Erythroblast (primary cell): ENCODE results near the gene KCNK10.

Source experiments
- GATA1 ChIP-seq: IDR thresholded peaks from 2 replicates; pipeline ENCODE4 v1.6.1; 2011; ENCODE audit warnings: low read depth, mild to moderate bottlenecking, control low read depth, low read length, moderate library complexity
- POLR2A ChIP-seq: IDR thresholded peaks from 2 replicates; pipeline ENCODE4 v1.6.1; 2011; ENCODE audit warnings: mild to moderate bottlenecking, low read length

DNA sequence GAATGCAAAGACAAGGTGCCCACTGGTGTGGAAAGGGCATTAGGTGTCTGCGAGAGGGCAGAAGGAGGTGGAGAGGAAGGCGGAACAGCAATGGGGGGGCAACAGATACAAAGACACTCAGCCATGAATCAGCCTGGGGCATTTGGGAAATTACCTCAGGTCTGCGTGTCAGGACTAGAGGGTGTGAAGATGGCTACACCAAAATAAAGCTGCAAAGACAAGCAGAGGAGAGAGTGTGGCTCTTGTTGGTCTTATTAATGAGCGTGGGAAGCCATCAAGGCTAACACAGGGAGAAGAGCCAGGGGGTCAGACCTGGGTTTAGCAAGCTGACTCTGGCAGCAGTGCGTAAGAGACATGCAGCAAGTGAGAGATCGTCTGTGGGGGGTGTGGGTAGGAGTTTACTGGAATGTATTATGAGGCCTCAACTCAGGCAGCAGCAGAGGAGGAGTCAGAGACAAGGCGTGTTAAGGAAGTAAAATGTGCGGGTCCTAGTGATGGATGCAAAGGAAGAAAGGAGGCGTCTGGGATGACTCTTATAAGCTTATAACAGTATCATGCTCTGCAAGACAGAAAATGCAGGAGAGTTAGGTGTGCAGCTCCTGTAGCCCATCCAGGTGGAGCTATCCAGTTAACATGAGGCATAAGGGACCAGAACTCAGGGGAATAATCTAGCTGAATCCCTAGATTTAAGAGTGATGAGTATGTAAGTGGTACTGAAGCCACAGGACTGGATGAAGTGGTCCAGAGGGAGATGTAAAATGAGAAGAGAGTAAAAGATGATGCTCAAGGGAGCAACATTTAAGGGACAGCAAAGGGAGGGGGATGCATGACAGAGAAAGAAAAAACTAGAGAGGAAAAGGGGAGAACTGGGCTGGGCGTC is 50.4 kb downstream of the KCNK10 start:
- TF ChIP-seq POLR2A (no peak), GATA1 (no peak)
